Panc1 (cell line): ENCODE data around the gene NR4A3.

Experiments
- CTCF ChIP-seq: fragments of 450-650 bp; IDR thresholded peaks from 2 replicates; pipeline ENCODE4 v1.5.1; 2017; ENCODE audit warnings: mild to moderate bottlenecking
- POLR2AphosphoS5 ChIP-seq: IDR thresholded peaks from 2 replicates; pipeline ENCODE4 v1.6.1; 2012; ENCODE audit warnings: mild to moderate bottlenecking, low read depth, low read length, moderate library complexity
- REST ChIP-seq, 2 experiments: IDR thresholded peaks; 2 replicates each; pipeline ENCODE4 v1.6.1; 2011 to 2012; ENCODE audit warnings: low read depth in 2 of 2, control low read depth in 1 of 2, low read length in 1 of 2, mild to moderate bottlenecking in 1 of 2, moderate library complexity in 1 of 2; ENCODE audit not compliant: insufficient read depth in 1 of 2
- SIN3A ChIP-seq: IDR thresholded peaks from 2 replicates; pipeline ENCODE4 v1.6.1; 2012; ENCODE audit warnings: low read depth, mild to moderate bottlenecking, low read length, moderate library complexity, borderline replicate concordance; ENCODE audit not compliant: insufficient read depth

GRCh38 chr9:99881769-99882168 lies 60.1 kb downstream of the NR4A3 start:
- TF ChIP-seq CTCF (no peak), POLR2AphosphoS5 (no peak), REST (IDR thresholded peaks at IDR 0.05; ENCODE audit: insufficient read depth in 1 of 2, low read depth in 2 of 2, low read length in 1 of 2) (no peak), SIN3A (no peak)
